ENCODE data around the gene PMEPA1.
A peak's percentile ranks its signal among the peaks of the same experiment; 100 is the strongest.
"Not testable (repeated sequence)": the region's sequence is repeated elsewhere in the genome, so short reads cannot be mapped to it uniquely, and the experiment has no call there.

The PMEPA1 gene

GRCh38 chr20:57650756-57651483 lies 58.9 kb downstream of the PMEPA1 start:
- DNase-seq (ENCODE audit: low read depth), result no peak

DNA sequence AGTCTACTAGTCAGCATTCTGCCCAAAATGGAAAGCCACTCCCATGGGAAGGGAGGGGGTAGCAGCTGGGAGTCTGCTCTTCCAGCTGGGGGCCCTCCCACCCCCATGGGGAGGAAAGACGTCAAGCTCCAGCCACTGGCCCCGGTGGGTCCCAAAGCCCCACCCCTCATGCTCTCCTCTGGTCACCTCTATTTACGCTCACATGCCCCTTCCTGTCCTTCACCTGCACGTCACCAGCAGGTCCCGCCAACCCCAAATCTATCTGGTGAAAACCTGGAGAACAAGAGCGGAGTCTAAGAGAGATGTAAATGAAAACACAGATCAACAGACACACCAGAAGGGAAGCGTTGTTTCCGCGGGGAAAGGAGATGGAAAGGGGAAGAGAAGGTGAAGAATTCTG lies 59.5 kb downstream of the PMEPA1 start:
- DNase-seq (ENCODE audit: low read depth), result no peak

DNA sequence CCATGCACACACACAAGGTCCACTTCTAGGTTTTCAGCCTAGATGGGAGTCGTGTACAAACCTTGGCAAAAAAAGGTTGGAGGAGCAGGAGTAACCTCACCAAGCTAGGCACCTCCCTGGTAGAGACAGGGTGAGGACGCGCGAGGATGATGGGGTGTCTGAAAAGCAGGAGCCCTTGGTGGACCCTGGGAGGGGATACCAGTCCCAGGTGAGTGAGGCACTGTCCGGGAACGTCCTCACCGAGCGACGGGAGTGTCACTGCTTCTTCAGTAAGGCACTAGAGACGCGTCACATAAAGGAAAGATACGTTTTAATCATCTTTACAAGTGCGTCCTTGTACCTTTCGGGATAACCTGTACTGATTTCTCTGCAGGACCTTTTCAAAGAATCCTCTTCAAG lies 60.2 kb downstream of the PMEPA1 start:
- no peak for DNase-seq (ENCODE audit: low read depth)

- no peak for DNase-seq (ENCODE audit: low read depth)
Observed at GRCh38 chr20:57648878-57649616, 60.8 kb downstream of the PMEPA1 start.

GRCh38 chr20:57647933-57648785 lies 61.7 kb downstream of the PMEPA1 start:
- DNase-seq (ENCODE audit: low read depth), result no peak

DNA sequence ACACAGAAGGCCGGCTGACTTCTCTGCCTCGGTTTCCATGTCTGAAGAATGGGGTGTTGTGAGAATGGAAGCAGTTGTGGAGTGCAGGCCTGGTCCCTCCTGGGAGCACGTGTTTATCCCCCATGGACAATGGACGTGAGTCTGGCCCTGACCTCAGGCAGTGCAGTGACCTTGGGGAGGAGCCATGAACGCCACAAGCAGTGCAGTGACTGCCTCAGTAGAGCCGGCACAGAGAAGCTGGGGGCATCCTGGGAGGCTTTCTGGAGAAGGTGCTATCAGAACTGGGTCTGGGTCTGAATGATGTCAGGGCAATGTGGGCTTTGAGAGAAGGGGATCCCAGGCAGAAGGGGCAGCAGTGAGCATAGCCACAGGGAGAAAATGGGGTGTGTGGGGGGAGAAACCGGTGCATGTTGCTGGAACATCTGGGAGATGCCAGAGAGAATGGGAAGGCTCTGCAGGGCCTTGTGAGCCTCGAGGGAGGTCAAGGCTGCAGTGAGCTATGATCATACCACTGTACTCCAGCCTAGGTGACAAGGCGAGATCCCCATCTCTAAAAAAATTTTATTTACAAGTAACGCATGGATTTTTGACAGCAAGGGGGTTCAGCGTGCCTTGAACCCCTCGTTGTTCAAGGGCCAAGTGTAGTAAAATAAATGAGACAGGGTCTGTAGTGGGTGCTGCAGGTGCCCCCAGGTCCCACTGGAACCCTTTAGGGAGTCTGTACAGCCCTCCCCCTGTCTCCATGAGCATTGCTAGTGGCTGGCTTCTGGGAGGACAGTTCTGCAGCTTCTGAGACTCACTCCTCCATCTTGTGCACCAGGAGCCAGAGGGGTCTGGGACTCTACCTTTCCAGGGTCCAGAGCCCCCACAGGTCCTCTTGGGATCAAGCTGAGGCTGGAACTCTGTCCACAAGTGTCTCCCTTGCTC lies 62.5 kb downstream of the PMEPA1 start:
- no peak for DNase-seq (ENCODE audit: low read depth)

GRCh38 chr20:57638895-57639236 lies 70.9 kb downstream of the PMEPA1 start:
- no peak for DNase-seq (ENCODE audit: low read depth)

DNA sequence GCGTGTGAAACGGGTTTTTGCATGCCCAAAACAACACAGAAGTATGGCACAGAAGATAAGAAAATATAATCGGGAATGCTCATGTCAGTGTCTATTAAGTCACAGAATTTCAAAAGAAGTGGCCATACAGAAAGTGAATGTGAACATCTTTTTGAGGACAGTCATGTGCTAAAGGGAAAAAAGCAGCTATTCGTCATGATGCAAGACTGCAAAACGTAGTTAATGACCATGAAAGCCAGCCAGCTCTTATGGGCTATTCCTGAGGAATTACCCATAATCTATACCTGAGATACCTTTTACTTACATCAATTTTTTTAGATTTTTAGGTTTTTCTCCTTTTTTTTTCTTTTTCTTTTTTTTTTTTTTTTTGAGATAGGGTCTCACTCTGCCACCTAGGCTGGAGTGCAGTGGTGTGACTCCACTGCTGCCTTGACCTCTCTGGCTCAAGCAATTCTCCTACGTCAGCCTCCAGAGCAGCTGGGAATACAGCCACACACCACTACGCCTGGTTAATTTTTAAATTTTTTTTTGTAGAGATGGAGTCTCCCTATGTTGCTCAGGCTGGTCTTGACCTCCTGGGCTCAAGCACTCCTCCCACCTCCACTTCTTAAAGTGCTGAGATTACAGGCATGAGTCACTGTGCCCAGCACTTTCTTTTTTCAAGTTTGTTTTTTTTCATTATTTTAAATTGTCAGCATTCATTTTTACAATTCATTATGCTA lies 71.5 kb downstream of the PMEPA1 start:
- no peak for DNase-seq (ENCODE audit: low read depth)

DNA sequence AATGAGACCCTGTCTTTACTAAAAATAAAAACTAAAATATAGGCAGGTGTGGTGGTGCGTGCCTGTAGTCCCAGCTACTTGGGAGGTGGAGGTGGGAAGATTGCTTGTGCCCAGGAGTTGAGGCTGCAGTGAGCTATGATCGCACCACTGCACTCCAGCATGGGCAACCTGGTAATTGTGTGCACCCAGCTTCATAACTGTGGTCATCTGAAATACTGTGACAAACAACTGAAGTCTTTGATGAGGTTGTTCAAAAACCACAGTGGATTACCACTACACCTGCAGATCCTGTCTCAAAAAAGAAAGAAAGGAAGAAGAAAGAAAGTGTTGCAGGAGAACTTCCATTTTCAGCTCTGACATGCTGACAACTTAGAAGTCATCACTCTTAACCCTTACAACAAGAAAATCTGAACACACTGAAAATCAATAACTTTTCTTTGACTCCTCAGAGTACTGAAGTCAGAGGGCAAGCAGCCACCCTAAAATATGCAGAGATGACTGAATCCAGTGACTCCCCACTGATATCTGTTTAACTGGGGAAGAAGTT lies 75.8 kb downstream of the PMEPA1 start:
- no peak for DNase-seq (ENCODE audit: low read depth)

DNA sequence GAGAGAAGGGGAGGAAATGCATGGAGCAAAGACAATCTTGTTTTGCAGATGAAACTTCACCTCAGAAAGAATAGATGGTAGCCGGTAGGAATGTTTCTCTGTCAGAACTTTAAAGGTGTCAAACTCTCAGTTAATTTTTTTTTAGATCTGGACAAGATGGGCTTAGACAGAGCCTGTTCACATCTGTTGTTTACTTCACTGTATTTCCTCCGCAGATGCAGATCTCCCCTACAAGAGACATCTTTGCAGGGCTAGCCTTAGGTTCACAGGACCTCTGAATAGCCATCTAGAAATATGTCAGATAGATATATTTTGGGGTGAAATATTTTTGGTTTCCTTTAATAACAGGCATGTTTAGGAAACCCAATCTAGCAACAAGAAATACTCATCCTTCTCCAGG lies 77.5 kb downstream of the PMEPA1 start:
- DNase-seq (ENCODE audit: low read depth), result no peak

- DNase-seq (ENCODE audit: low read depth), result no peak
Observed at GRCh38 chr20:57630061-57630460, 79.8 kb downstream of the PMEPA1 start.

GRCh38 chr20:57629491-57629901 lies 80.3 kb downstream of the PMEPA1 start:
- DNase-seq (ENCODE audit: low read depth), result not testable (repeated sequence)

GRCh38 chr20:57628962-57629308 lies 80.9 kb downstream of the PMEPA1 start:
- not testable (repeated sequence) for DNase-seq (ENCODE audit: low read depth)

DNA sequence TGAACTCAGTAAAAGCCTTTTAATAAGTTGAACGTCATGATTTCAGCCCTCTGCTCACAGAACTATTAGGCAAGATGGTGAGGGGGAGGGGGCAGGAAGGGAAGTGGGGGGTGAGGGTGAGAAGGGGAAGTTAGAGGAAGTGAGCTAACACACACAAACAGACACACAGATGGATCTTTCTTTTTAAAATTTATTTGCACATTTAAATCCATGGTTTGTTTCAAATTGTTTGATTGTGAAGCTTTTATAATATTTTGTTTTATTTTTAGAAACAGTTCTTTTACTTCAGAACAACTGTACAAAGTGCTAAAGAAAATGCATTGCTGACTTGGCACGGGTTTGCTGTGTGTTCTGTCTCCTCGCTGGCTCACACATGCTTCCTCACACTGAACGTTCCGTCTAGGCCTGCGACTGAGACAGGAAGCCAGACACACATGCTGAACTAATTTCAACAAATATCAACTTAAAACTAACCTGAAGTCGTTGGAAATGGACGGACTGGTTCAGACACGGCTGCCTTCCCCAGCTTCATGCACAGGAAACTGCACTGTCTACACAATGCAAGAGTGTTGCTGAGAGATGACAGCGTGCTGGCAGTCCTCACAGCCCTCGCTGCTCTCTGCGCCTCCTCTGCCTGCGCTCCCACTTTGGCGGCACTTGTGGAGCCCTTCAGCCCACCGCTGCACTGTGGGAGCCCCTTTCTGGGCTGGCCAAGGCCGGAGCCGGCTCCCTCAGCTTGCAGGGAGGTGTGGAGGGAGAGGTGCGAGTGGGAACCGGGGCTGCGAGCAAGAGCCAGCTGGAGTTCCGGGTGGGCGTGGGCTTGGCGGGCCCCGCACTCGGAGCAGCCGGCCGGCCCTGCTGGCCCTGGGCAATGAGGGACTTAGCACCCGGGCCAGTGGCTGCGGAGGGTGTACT lies 81.5 kb downstream of the PMEPA1 start:
- peak; percentile 16 for DNase-seq (ENCODE audit: low read depth)

DNA sequence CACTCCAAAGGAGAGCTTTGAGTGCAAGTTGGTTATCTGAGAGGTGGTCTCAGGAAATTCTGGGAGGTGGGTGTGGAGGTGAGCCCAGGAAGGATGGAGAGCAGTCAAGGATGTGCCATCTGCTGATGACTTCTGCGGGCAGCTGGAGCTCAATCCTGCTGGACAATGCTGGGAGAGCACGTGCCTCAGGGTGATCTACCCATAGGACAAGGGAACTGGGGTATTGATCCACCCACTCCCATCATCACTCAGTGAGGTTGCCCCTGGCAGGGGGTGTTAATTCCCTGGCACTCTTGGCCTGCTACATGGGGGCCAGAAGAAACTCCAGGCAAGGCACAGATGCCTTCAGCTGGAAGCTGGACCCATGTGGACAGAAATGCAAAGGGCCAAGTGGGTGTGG lies 82.5 kb downstream of the PMEPA1 start:
- no peak for DNase-seq (ENCODE audit: low read depth)

GRCh38 chr20:57625978-57626377 lies 83.8 kb downstream of the PMEPA1 start:
- no peak for DNase-seq (ENCODE audit: low read depth)

DNA sequence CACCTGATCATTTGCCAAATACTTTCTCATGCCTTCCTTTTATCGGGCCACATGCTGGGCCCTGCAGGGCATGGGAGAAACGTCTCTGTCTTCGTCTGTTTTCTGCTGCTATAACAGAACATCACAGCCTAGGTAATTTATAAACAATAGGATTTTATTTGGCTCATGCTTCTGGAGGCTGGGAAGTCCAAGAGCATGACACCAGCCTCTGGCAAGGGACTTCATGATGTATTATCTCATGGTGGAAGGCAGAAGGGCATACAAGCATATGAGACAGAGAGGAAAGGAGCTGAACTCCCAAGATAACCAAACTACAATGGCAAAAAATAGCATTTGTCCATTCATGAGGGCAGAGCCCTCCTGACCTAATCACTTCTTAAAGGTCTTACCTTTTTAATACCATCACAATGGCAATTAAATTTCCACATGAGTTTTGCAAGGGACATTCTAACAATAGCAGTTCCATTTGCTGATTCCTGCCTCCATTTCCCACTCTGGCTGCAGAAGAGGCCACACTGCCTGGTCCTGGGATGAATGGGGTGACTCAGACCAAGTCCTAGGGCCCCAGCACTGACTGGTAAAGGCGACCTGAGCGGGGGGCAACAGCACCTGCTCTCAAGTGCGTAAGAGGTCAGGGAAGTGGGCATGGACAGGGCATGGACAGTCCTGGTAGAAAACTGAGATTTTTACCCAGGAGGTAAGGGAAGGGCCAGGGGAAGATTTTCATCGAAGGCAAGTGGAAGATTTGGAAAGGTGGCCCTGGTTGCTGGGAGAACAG lies 84.4 kb downstream of the PMEPA1 start:
- no peak for DNase-seq (ENCODE audit: low read depth)

- no peak for DNase-seq (ENCODE audit: low read depth)
Observed at GRCh38 chr20:57624124-57624523, 85.7 kb downstream of the PMEPA1 start.
